Adipose tissue (tissue), 3 donors: Measurements from ENCODE around the gene ARL15. TPM values are rescaled to one million over a fixed set of nuclear protein-coding genes. Genes with fewer than 3 reads are reported as not detected.

ENCODE experiments used
- H3K27ac ChIP-seq: one replicate; pipeline ENCODE4 v1.5.1; 2013; ENCODE audit warnings: low read depth, low read length
- WGBS, 3 donors: extraction: QIAGEN DNeasy Blood & Tissue Kit; methylation state at CpG; one replicate each; pipeline ENCODE4 v1.1.7; 2013; 5-methylcytosine and 5-hydroxymethylcytosine counted together
- polyA plus RNA-seq, 3 donors: library from polyadenylated mRNA; stranded (reverse); fragments of 200-250 nt; gene quantifications; one replicate each; pipeline ENCODE4 v1.2.3, GENCODE V29; 2013
- donor health status: healthy with polysubstance abuse.
- donor health status: Bipolar disorder and iron deficiency.
- donor health status: healthy.

The ARL15 gene
- polyA plus RNA-seq, 3 donors: 5.1 to 29.2 (median 15.2) TPM

DNA sequence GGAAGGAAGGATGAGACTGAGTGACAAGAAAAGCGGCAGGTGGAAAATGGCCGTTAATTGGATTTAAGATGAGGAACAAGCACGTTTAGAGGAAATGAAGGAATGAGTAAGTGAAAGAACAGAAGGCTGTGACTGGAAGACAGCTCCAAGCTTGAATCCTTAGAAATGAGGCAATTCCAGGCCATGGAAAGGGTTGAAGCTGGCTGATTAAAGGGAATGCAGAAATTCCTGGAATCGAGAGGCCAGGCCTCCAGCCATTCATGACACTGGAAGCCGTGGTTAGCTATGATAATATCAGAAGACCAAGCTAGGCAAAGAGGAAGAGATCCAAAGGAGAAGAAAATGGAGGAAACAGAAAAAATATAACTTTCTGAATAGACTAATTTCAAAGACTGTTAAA, 84.2 kb downstream of the ARL15 start:
- 64 to 88% (median 72%) methylated on average over 5 of the region's 5 CpGs for WGBS, 3 donors

DNA sequence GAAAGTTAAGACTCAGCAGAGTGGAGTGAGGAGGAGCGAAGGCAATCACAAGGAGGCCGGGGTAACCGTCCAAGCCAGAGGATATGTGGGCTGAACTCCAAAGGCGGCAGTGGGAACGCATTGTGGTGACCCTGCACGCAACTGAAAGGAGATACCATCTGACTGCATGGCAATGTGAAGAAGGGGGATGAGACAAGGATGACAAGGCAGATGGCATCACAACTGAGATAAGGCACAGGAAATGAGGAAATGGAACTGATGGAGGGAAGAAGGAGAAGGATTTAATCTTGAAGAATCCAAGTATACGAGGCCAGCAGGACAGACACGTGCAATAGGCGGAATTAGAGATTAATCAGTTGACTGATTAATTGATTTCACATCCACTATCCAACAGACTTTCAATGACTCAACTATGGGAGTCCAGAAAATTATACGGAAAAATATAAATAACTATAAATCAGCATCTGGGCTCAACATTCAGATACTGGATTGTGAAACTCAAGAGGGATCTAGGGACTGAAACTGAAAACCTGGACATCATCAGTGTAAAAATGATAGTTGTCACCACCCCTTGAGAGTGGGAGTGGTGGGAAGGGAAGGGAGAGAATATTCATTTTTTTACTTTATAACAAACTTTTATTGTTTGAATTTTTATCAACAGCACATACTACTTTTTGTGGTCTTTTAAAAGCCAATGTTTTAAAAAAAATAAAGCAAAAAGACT, 86.1 kb downstream of the ARL15 start:
- H3K27ac ChIP-seq: no peak overlapping the region
- 58 to 84% (median 67%) methylated on average over 10 of the region's 10 CpGs for WGBS, 3 donors

More for the DNA sequence above, 84.2 kb downstream of the ARL15 start:
- H3K27ac ChIP-seq: no peak overlapping the region

DNA sequence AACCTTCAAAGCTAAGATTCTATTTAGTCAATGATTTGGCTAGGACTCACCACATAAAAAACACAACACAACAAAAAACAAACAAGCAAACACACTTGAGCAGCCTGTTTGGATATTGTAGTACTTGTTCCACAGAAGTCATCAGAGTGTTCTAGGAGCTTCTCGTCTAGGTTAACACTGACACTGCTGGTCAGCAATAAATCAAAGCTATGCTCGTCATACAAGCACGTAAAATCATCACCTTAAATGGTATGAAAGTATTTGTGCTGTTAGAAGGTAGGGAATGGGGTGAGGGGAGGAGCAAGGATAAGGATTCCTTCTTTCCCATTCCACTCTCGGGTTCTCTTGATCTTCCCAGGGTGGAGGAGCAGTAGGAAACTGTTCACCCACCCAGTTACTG, 88.0 kb downstream of the ARL15 start:
- WGBS, 3 donors: 89 to 97% (median 90%) methylated on average over 4 of the region's 4 CpGs
- H3K27ac ChIP-seq: no peak overlapping the region

DNA sequence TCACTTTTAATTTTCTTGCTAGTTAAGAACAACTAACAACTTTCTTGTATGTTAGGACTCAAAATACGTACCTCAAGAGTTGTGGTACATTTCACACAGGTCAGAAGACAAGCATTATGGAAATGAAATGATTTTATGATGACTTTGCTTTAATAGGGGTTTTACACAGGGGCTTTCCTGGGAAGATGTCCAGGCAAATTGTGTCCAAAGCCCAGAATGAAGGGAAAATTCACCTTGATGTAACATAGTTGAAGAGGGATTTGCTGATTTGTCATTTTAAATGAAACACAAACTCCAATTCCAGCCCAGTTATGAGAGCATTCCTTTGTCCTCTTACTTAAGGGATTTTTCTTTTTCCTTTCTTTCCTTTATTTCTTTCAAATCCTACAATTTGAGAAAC, 89.2 kb downstream of the ARL15 start:
- 96 to 98% (median 98%) methylated on average over 1 of the region's 1 CpG for WGBS, 3 donors
- H3K27ac ChIP-seq: no peak overlapping the region

DNA sequence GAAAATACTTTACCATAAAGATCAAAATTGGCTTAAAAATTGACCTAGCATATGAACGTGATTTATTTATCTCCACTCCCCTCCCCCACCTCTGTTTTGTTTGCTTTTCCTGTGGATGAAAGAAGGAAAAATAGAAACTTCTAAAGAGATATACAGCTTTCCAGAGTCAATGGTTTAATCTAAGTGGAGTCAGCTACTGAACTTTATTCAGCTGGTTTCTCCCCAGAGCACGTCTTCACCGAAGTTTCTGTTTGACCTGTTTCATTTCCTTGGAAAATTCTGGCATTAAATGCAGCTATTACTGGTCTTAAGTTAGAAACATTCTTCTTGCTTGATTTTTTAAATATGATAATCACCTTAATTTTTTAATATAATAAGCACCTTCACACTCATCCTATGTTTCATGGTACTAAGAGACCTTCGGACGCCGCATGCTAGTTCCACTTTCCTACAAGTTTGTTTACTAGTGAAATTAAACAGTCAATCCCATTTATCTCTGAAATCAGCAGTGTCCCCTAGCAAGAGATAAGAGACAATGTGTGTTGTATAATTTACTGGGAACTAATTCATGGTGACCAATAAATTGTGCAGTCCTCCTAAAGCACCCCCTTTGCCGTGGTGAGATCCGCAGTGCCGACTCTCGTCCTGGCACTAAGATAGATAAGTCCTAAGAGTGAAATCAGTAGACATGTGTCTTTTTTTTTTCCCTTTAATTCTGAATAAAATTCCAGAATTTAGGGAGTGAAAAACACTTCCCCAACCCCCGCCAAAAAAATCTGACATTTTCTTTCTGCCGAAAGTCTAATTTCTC, 89.9 kb downstream of the ARL15 start:
- 51 to 87% (median 82%) methylated on average over 12 of the region's 12 CpGs for WGBS, 3 donors
- H3K27ac ChIP-seq: no peak overlapping the region

DNA sequence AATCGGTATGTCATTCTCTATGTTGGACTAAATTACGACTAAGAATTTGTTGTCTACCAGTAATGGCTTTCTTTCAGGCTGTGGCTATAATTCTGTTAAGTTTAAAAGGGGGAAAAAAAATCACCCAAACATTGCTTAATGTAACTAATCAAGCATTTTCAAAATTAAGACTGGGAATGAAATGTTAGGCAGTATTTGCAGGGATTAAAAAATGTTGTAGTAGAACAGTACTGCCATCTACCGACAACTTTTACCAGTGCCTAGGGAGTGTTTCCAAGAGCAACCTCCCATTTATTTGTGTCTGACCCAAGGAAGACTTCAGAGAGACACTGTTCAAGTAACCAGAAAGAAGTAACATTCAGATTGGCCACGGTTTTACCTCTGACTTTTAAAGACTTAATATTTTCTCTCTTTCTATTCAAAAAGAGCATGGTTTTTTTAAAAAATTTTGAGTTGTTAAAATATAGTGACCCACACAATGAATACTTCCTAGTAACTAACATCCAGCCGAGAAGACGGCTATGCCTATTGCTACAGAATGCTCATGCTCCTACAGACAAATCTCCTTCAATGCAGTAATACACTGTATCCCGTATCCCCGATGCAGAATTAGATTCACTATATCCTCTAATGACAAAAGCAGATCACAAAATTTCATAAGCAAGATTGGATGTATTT, 92.4 kb downstream of the ARL15 start:
- no peak overlapping the region for H3K27ac ChIP-seq
- 60 to 63% (median 61%) methylated on average over 8 of the region's 8 CpGs for WGBS, 3 donors

DNA sequence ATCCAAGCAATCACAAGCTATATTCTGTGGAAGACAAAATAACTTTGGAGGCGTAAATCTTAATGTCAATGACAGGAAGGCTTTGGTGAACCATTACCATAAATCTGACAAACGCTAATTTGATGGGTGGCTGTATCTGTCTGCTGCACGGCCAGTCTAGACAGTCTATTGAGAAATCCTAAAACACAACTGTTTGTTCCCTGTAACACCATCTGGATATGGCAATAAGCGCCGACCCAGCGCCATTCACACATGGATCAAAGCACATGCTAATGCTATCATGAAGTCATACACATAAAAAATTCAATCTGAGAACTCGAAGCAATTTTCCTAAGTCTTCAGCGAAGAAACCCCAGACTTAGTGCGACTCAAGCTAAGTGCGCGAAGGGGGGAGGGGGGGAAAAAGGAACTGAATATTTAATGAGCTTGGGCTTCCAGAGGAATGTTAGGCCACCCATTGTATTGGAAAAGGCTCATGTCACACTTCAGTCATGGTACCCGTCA, 95.1 kb downstream of the ARL15 start:
- WGBS, 3 donors: 81 to 87% (median 84%) methylated on average over 12 of the region's 12 CpGs
- H3K27ac ChIP-seq: no peak overlapping the region

DNA sequence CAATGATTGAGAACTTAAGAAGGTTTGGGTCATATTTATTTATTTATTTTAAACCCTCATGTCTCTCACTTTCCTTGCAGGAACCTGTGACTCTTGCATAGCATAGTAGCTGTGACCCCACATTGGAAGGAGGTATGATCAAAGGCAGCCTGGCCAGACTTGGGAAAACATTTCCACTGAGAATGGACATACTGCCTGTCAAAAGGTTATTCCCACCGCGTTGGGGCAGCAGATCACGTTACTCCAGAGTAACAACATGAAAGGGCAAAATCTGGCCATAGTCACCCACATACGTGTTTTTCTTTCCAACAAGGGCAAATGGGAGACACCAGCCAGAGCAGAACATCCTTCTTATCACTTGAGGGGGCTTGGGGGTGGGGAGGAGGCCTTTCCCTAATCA, 95.7 kb downstream of the ARL15 start:
- 88 to 94% (median 92%) methylated on average over 4 of the region's 4 CpGs for WGBS, 3 donors
- H3K27ac ChIP-seq: no peak overlapping the region

DNA sequence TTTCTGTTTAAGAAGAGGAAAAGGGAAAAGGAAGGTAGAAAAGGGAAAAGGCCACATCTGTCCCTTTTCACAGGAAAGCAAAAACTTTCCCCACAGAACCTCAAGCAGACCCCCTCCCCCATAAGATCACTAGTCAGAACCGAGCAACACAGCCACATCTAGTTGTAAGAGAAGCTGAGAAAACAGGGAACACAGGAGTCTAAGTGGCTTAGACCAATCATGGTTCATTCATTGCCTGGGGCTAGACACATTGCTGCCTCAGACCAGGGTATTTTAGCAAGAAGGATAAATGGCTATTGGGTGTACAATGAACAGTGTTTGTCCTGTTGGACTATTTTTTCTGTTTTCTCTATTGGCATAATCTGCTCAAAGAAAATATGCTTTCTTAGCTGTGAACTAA, 98.0 kb downstream of the ARL15 start:
- 81 to 92% (median 86%) methylated on average over 1 of the region's 1 CpG for WGBS, 3 donors
- H3K27ac ChIP-seq: no peak overlapping the region

DNA sequence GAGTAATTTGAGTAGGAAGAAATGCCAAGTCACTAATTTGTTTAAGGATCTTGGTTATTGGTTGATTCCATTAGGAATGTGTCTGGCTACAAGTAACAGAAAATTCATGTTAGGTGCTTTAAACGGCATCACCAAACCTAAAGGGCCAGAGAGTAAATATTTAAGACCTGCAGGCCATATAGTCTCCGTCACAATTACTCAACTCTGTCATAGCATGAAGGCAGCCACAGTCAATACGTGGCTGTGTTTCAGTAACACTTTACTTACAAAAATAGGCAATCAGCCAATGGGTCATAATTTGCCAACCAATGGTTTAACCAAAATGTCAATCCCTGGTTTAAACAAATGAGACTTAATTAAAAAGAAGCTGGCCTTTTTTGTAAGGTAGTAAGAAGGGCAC, 98.5 kb downstream of the ARL15 start:
- 64 to 89% (median 73%) methylated on average over 3 of the region's 3 CpGs for WGBS, 3 donors
- H3K27ac ChIP-seq: no peak overlapping the region

DNA sequence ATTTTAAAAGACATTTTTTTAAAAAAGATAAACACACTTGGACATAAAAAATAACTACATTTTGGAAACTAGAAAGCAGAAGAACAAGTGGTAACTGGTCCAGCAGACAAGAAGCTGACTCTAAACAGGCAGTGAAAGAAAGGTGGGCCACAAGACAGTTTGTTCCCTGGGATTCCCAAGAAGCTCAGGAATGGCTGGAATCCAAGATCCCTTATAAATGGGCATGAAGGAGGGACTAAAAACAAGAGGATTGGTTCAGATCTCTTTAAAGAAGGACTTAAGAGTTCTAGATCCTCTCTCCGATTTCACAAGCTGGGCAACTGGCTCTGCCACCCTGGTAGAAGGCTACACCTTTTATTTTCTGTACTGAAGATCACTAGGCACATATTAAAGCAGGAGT, 102.8 kb downstream of the ARL15 start:
- WGBS, 3 donors: 100% methylated on average over 1 of the region's 1 CpG

DNA sequence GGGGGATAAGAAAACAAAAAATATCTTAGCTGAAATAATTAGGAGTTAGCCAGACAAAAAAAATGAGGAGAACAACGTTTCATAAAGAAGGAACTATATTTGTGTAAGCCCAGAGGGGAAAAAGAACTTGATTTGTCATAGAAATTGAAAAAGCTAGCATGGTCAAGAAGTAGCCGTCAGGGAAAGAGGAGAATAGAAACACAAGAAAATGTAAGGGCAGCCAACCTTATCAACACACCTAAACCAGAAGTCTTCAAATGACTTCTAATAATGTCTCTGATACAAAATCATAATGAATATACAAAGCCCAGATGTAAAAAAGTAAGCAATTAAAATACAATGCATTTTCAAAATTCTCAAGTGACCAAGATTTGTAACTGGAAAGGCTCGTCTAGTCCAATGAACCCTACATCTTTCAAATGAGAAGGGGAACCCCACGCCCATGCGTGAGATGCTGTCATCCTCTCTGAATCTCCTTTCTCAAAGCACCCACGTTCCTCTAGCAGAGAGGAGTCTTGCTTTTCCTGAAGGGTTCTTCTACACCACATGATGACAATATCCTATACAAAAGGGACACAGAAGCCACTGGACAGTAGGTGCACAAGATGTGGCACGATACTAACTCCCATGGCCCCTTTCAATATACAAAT, 103.7 kb downstream of the ARL15 start:
- 80 to 86% (median 86%) methylated on average over 7 of the region's 7 CpGs for WGBS, 3 donors
- H3K27ac ChIP-seq: no peak overlapping the region

More for the DNA sequence above, 102.8 kb downstream of the ARL15 start:
- no peak overlapping the region for H3K27ac ChIP-seq

DNA sequence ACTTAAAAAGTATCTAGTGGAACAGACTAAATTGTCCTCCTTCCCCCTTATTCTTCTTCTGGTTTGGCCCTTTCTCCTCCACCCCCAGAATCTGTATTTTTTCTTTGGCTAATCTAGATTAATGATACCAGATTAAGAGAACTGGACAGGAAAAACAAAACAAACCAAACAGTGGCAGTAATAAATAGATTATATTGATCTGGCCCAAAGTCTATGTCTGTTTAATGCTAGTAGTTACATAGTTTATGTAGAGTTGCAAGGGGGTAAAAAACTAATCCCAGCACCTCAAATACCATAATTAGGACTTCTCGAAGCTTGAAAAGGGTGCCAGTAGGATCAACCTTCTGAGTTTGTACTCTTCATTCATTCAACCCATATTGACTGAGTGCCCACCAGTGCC, 104.5 kb downstream of the ARL15 start:
- no peak overlapping the region for H3K27ac ChIP-seq
- 87 to 100% (median 94%) methylated on average over 1 of the region's 1 CpG for WGBS, 3 donors

DNA sequence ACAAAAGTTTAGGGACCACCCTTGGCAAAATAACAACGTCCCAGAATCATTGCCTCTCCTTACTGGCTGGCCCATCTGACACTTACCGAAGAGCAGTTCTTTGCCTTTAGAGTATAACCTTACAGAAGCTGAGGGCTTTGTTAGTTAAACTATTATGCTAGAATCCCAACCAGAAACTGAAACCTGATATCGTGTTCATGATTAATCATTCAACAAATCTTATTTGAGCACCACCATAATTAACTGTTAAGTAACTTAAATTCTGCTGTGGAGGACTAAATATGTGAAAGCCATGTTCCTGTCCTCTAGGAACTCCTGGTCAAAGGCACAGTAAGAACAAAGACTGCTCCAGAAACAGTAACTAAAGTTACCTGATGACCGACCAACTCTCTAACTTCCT, 104.9 kb downstream of the ARL15 start:
- no peak overlapping the region for H3K27ac ChIP-seq

DNA sequence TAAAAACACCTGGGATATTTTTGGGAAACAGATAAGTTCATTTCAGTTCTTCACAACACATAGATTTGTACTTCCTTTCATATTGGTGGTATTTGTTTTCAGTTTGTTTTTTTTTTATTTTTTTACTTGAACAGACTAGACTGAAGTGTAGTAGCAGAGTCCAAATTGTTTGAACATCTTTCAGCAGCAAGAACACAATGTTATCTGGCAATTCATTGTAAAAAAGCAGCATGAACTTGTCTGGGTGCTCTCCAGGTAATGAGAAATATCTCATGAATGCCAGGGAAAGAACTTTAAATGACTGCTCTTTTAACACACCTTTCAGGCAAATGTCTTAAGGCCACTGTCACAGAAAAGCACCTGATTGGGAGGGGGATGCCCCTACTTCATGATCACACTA, 113.4 kb downstream of the ARL15 start:
- no peak overlapping the region for H3K27ac ChIP-seq

More for the DNA sequence above, 104.9 kb downstream of the ARL15 start:
- 69 to 87% (median 69%) methylated on average over 4 of the region's 4 CpGs for WGBS, 3 donors

DNA sequence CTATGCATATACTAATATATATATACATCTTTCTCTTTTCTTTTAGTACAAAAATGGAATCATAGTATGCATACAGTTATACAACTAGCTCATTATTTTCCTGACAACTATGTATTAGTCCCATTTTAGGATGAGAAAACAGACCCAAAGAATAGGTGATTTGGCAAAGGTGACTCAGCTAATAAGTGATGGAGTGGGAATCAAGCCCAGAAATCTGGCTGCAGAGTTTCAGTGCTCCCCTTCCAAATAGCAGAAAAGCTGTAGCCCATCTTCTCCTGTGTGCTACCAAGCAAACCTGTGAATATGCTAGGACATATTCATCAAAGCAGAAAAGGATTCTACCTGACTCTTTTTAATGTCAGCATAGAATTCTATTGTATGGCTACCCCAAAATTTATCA, 114.7 kb downstream of the ARL15 start:
- H3K27ac ChIP-seq: no peak overlapping the region

DNA sequence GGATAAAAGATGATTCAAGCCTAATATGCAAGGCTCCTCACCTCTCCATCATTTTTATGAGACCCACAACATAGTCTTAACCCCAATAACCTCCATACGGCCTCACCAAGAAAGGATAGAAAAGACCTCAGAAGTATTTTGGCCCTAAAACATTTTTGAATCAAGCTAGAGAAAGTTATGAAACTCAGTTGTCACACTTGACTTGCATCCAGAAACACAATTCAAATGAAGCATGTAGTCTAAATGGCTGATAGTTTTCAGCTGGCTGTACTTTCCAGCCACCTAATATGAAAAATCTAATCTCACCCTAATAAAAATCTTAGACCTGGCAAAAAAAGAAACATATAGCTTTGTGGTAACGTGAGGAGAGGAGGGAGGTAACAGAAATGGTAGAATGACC, 116.1 kb downstream of the ARL15 start:
- no peak overlapping the region for H3K27ac ChIP-seq
- 65 to 75% (median 75%) methylated on average over 2 of the region's 2 CpGs for WGBS, 3 donors

DNA sequence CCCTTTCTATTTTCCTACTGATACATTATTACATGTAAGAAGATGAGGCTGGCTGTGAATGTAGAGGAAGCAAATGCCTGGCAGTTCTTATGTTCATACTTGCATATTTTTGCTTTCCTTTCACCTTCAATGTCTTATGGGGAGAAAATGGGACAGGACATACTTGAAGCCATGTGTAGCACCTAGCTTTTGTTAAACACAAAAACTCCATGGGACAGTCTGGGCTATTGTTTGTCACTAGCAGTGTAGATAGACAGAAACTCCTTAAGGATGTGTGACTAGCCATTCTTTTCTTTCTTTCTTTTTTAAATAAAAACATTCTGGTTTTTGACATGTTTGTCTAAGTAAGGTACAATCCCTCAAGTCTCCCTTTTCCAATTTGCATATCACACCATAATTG, 122.7 kb downstream of the ARL15 start:
- no peak overlapping the region for H3K27ac ChIP-seq

DNA sequence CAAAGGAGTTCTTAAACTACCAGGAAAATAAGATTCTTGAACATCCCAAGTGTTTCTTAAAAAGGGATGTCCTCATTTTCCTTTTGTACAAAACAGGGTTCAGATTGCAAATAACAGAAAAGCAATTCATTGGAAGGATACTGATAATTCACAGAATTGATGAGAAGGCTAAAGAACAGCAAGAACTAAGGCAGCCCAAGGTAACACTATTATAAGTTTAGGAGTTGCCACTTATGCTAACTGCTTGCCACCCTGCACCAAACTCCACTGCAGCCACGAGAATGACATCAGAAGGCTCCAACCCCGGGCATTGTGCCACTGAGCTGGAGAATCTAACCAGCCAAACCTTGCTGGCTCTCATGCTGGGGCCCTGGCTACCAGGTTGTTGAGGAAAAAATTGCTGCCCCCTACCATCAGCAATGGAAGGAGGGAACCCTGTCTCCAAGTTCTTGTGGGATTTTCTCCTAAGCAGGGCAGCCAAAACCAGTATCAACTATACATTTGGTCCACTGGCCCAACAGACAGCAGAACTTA, 123.4 kb downstream of the ARL15 start:
- H3K27ac ChIP-seq: no peak overlapping the region
- WGBS, 3 donors: 87 to 97% (median 93%) methylated on average over 2 of the region's 2 CpGs
